Measurements from ENCODE around the gene ERBB4. TPM values are rescaled to one million over a fixed set of nuclear protein-coding genes. Genes with fewer than 3 reads are reported as not detected.

The ERBB4 gene
- total RNA-seq, 4 donors from 2014 or later = 1.6 to 5.7 (median 3.5) TPM

GRCh38 chr2:211620986-211621385 lies 917.6 kb downstream of the ERBB4 start:
- DNase-seq (no peak), ATAC-seq (no peak)
- Histone ChIP-seq H3K9me3 (no peaks in the 10 kb centered on the region), H3K27ac (no peak overlapping the region), H3K4me1 (no peaks in the 10 kb centered on the region), H3K36me3 (no peaks in the 10 kb centered on the region), H3K4me3 (no peak overlapping the region), H3K27me3 (no peaks in the 10 kb centered on the region)
- TF ChIP-seq CTCF (IDR thresholded peaks at IDR 0.05 in 4 of 5, conservative IDR thresholded peaks at IDR 0.05 in 1 of 5) = no peak
- TF ChIP-seq POLR2A (IDR thresholded peaks at IDR 0.05) = no peak
- intact Hi-C loops (cut with DNase I; ENCODE audit: low total_unique reads) = no loop called here
- in situ Hi-C loops (cut with MboI; ENCODE audit: low sequenced_read_pairs in 4 of 4) = no loop called here

- Histone ChIP-seq H3K36me3 (no peaks in the 10 kb centered on the region), H3K27ac (no peak overlapping the region), H3K9me3 (no peaks in the 10 kb centered on the region), H3K4me3 (no peak overlapping the region), H3K27me3 (no peaks in the 10 kb centered on the region), H3K4me1 (no peaks in the 10 kb centered on the region)
- in situ Hi-C loops (cut with MboI; ENCODE audit: low sequenced_read_pairs in 4 of 4) = no loop called here
- ATAC-seq = no peak
- intact Hi-C loops (cut with DNase I; ENCODE audit: low total_unique reads) = no loop called here
- TF ChIP-seq POLR2A (IDR thresholded peaks at IDR 0.05) (no peak), CTCF (IDR thresholded peaks at IDR 0.05 in 4 of 5, conservative IDR thresholded peaks at IDR 0.05 in 1 of 5) (no peak)
- no peak for DNase-seq
Measured at GRCh38 chr2:211617803-211618202, 920.8 kb downstream of the ERBB4 start.

- intact Hi-C loops (cut with DNase I; ENCODE audit: low total_unique reads) (no loop called here), in situ Hi-C loops (cut with MboI; ENCODE audit: low sequenced_read_pairs in 4 of 4) (no loop called here)
- no peaks in the 10 kb centered on the region for H3K27me3 ChIP-seq
Measured at GRCh38 chr2:211611621-211612020, 927.0 kb downstream of the ERBB4 start.

GRCh38 chr2:211611061-211611518 lies 927.5 kb downstream of the ERBB4 start:
- H3K4me3 ChIP-seq = no peak overlapping the region
- no peaks in the 10 kb centered on the region for H3K4me1 ChIP-seq
- H3K36me3 ChIP-seq = no peaks in the 10 kb centered on the region
- no peaks in the 10 kb centered on the region for H3K27me3 ChIP-seq
- no peak overlapping the region for H3K27ac ChIP-seq
- no peaks in the 10 kb centered on the region for H3K9me3 ChIP-seq
- ATAC-seq = no peak
- TF ChIP-seq CTCF (IDR thresholded peaks at IDR 0.05 in 4 of 5, conservative IDR thresholded peaks at IDR 0.05 in 1 of 5) (no peak), POLR2A (IDR thresholded peaks at IDR 0.05) (no peak)
- in situ Hi-C loops (cut with MboI; ENCODE audit: low sequenced_read_pairs in 4 of 4) (no loop called here), intact Hi-C loops (cut with DNase I; ENCODE audit: low total_unique reads) (no loop called here)
- no peak for DNase-seq

More at GRCh38 chr2:211611621-211612020, 927.0 kb downstream of the ERBB4 start:
- DNase-seq (no peak), ATAC-seq (no peak)
- H3K27ac ChIP-seq = no peak overlapping the region
- no peaks in the 10 kb centered on the region for H3K36me3 ChIP-seq
- no peak overlapping the region for H3K4me3 ChIP-seq
- H3K9me3 ChIP-seq = no peaks in the 10 kb centered on the region
- no peaks in the 10 kb centered on the region for H3K4me1 ChIP-seq
- TF ChIP-seq CTCF (IDR thresholded peaks at IDR 0.05 in 4 of 5, conservative IDR thresholded peaks at IDR 0.05 in 1 of 5) = no peak
- TF ChIP-seq POLR2A (IDR thresholded peaks at IDR 0.05) = no peak

GRCh38 chr2:211609127-211609526 lies 929.5 kb downstream of the ERBB4 start:
- in situ Hi-C loops (cut with MboI; ENCODE audit: low sequenced_read_pairs in 4 of 4) (no loop called here), intact Hi-C loops (cut with DNase I; ENCODE audit: low total_unique reads) (no loop called here)
- no peaks in the 10 kb centered on the region for H3K27me3 ChIP-seq
- no peak overlapping the region for H3K4me3 ChIP-seq
- TF ChIP-seq POLR2A (IDR thresholded peaks at IDR 0.05) (no peak), CTCF (IDR thresholded peaks at IDR 0.05 in 4 of 5, conservative IDR thresholded peaks at IDR 0.05 in 1 of 5) (no peak)
- ATAC-seq (no peak), DNase-seq (no peak)
- no peak overlapping the region for H3K27ac ChIP-seq
- no peaks in the 10 kb centered on the region for H3K36me3 ChIP-seq
- H3K9me3 ChIP-seq = no peaks in the 10 kb centered on the region
- no peaks in the 10 kb centered on the region for H3K4me1 ChIP-seq

All from gastrocnemius medialis (tissue), 4 donors.